Pancreas (tissue), 10 donors: ENCODE results near the gene ZBTB7B. TPM values are rescaled to one million over a fixed set of nuclear protein-coding genes. Genes with fewer than 3 reads are reported as not detected.

ENCODE experiments used
- ATAC-seq, 4 donors: fragments of 200-7000 bp; cut with Tn5 transposase; one replicate each; pipeline versions ENCODE4 v1.8.0 to v1.9.1; 2020; ENCODE audit warnings: mild to moderate bottlenecking in 4 of 4, moderate library complexity in 4 of 4
- DNase-seq, 6 donors: peaks; one replicate each; pipeline ENCODE4 v3.0.0-alpha.2; 2020
- FAIRE-seq: peaks from 2 replicates; lab custom pipeline; 2012; peaks lifted over from hg19 to GRCh38; lab: Jason Lieb, UNC
- H3K27ac ChIP-seq, 4 donors: fragments of 200-600 bp; sonication (generic); 1 replicate in 3 of 4; 2 replicates in 1 of 4; pipeline versions ENCODE4 v1.5.0 to v1.8.0; 2020
- H3K27me3 ChIP-seq, 4 donors: fragments of 200-600 bp; one replicate each; pipeline ENCODE4 v1.8.0; 2021
- H3K36me3 ChIP-seq, 3 donors: fragments of 200-600 bp; sonication (generic) in 1 of 3; one replicate each; pipeline versions ENCODE4 v1.5.0 to v1.8.0; 2020 to 2021
- H3K4me1 ChIP-seq, 3 donors: fragments of 200-600 bp; one replicate each; pipeline ENCODE4 v1.8.0; 2021
- H3K4me3 ChIP-seq, 4 donors: fragments of 200-600 bp; sonication (generic) in 2 of 4; one replicate each; pipeline versions ENCODE4 v1.5.0 to v1.8.0; 2020 to 2021
- H3K9me3 ChIP-seq, 4 donors: fragments of 200-600 bp; one replicate each; pipeline ENCODE4 v1.8.0; 2021
- CTCF ChIP-seq, 4 donors: fragments of 200-600 bp; sonication (generic) in 3 of 4; IDR thresholded peaks; one replicate each; pipeline versions ENCODE4 v1.5.0 to v1.8.0; 2021; ENCODE audit warnings: antibody characterized with exemption in 4 of 4
- WGBS, 2 donors: extraction: QIAGEN DNeasy Blood & Tissue Kit; methylation state at CpG; one replicate each; pipeline ENCODE4 v1.1.7; 2013; 5-methylcytosine and 5-hydroxymethylcytosine counted together
- intact Hi-C, 3 donors: fragments of 100-400 bp; cut with DNase I; formaldehyde crosslinking; loops; one replicate each; pipeline versions ENCODE4 v1.11.1 to v1.14.2; 2022
- polyA plus RNA-seq, 2 donors: library from polyadenylated mRNA; stranded (reverse); fragments of 200-250 nt; gene quantifications; one replicate each; pipeline ENCODE4 v1.2.3, GENCODE V29; 2013
- total RNA-seq, 6 donors: library from RNA; stranded (reverse); fragmentation: NEBNext Ultra II Directional in 4 of 6; extraction: Animal tissue kit (Norgen Biotek cat#: 25700) in 4 of 6; gene quantifications; one replicate each; pipeline versions ENCODE4 v1.2.1 to v1.2.4, GENCODE V29; 2021 to 2023
- donor health status: healthy with polysubstance abuse.
- donor health status: DM: no; HTN: no; CAD: no; lungs with moderate emphysema.
- donor health status: DM: no; HTN: no; CAD: no.
- donor health status: control.
- donor health status: control.
- donor health status: Bipolar disorder and iron deficiency.
- donor health status: DM: yes; HTN: yes; CAD: no.
- donor health status: DM: no; HTN: no; CAD: no.
- donor health status: DM: no; HTN: no; CAD: no.
- donor health status: DM: yes; HTN: yes; CAD: no.

ZBTB7B gene
- total and polyA plus RNA-seq, 8 donors = 19.8 to 38.4 (median 34.4) TPM

GRCh38 chr1:154990276-154990675 is 12.3 kb upstream of the ZBTB7B start:
- DNase-seq = peak in 1 of 6 donors; percentile 51
- Histone ChIP-seq H3K9me3 (no peaks in the 10 kb centered on the region), H3K4me3 (no peak overlapping the region), H3K4me1 (peaks cover 0 to 3% (median 0%) of the 10 kb centered on the region in 3 donors), H3K36me3 (no peaks in the 10 kb centered on the region), H3K27ac (no peak overlapping the region), H3K27me3 (no peaks in the 10 kb centered on the region)
- intact Hi-C loops = no loop called here
- FAIRE-seq = no peak
- no peak for ATAC-seq
- TF ChIP-seq CTCF (IDR thresholded peaks at IDR 0.05) = no peak
- WGBS, 2 donors = 92 to 95% methylated on average over 8 of the region's 8 CpGs

DNA sequence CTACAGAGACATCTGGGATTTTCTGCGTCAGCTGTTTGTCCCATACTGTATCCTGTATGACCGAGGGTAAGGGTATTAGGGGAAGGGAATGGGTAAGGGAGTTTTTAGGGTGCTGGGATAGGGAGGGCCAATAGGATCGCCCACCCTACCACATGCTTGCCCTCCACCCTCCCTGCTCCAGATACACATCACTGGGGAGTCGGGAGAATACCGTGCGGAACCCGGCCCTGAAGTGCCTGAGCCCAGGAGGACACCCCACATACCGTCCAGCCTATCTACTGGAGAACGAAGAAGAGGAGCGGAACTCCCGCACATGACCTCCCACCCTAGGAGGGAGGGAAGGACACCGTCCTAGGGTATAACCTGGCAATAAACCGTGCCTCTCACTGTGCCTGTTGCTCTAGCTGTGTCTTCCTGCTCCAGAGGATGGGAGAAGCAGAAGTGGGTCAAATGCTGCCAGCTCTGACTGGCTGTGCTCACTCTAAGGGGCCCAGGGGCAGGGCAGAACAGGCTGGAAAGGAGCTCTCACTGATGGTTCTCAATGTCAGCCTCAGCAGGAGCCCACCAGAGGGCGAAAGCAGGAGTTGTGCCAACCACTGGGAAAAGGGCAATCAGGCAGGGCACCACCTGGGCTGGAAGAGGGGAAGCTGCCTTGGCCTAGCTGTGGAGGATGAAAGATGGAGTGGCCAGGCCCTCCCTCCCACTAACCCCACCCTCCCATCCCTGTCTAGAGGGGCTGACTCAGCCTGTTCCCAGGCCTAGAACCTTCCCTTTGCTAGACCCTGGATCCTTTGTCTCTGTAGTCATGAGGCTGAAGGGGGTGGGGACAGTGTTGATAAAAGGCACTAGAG is 9.7 kb upstream of the ZBTB7B start:
- peaks cover 0 to 3% (median 0%) of the 10 kb centered on the region in 3 donors for H3K4me1 ChIP-seq
- H3K27me3 ChIP-seq = no peaks in the 10 kb centered on the region
- H3K9me3 ChIP-seq = no peaks in the 10 kb centered on the region
- no peak for ATAC-seq
- no peak overlapping the region for H3K27ac ChIP-seq
- peak in 1 of 6 donors; percentile 37 for DNase-seq
- no peaks in the 10 kb centered on the region for H3K36me3 ChIP-seq
- intact Hi-C loops = no loop called here
- H3K4me3 ChIP-seq = no peak overlapping the region
- no peak for TF ChIP-seq CTCF (IDR thresholded peaks at IDR 0.05)
- WGBS, 2 donors = 85 to 87% methylated on average over 14 of the region's 14 CpGs
- no peak for FAIRE-seq

DNA sequence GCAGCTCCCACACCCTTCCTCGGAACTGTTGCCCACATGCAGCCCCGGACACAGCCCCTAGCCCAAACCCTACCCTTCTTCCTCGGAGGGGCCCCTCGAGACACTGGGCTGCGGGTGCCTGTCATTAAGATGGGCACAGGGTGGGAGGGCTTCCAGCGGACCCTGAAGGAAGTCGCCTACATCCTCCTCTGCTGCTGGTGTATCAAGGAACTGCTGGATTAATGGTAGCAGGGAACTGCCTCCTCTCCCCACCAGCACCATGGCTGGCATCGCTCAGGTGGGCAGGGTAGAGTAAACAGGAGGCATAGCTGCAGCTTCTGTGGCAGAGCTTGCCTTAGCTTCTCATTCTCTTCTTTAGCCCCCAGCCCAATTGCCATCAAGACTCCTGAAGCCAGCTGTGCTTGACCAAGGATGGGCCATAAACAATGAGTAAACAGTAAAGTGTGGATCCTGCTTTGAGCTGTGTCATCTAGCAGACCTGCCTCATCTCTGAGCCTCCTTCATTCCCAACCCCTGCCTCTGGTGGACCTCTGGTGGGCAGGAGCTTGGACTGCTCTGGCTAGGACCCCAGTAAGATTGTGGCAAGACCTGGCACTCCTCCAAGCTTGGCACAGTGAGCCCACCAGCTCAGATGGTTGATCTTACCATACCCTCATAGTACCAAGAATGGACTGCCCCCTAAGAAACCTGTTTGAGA is 8.9 kb upstream of the ZBTB7B start, which contains the start of gene LENEP:
TSS of gene LENEP (plus strand) at position 15 of the 697 bp plus-strand sequence. CDS start at position 37, 22 bp downstream.
- no peaks in the 10 kb centered on the region for H3K9me3 ChIP-seq
- peak in 3 of 6 donors; percentile 19 to 46 (median 38) for DNase-seq
- WGBS, 2 donors = 71 to 83% methylated on average over 8 of the region's 8 CpGs
- H3K36me3 ChIP-seq = no peaks in the 10 kb centered on the region
- no peak for ATAC-seq
- H3K4me1 ChIP-seq = peaks cover 0 to 5% (median 0%) of the 10 kb centered on the region in 3 donors
- TF ChIP-seq CTCF (IDR thresholded peaks at IDR 0.05) = no peak
- intact Hi-C loops = no loop called here
- no peaks in the 10 kb centered on the region for H3K27me3 ChIP-seq
- FAIRE-seq = no peak
- no peak within 1 kb of the TSS for H3K4me3 ChIP-seq
- no peak within 1 kb of the TSS for H3K27ac ChIP-seq

DNA sequence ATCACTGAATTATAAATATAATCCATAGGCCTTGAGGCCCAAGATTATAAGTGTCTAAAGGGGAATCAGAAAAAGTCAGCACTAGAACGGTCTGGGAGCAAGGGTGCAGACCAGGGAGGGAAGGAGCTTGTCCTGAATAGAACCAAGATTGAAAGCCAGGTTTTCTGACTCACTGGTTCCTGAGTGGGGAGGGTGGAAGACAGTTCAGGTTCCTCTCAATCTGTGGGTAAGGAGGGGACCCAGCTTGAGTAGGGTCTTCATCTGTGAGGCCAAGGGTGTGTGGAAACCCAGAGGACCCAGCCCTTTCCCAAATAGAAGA is 8.4 kb upstream of the ZBTB7B start:
- intact Hi-C loops = no loop called here
- Histone ChIP-seq H3K9me3 (no peaks in the 10 kb centered on the region), H3K4me3 (no peak overlapping the region), H3K27me3 (no peaks in the 10 kb centered on the region), H3K27ac (no peak overlapping the region), H3K4me1 (peaks cover 0 to 10% (median 0%) of the 10 kb centered on the region in 3 donors), H3K36me3 (no peaks in the 10 kb centered on the region)
- FAIRE-seq = no peak
- DNase-seq = no peak
- no peak for ATAC-seq
- TF ChIP-seq CTCF (IDR thresholded peaks at IDR 0.05) = no peak
- WGBS, 2 donors = 41 to 47% methylated on average over 1 of the region's 1 CpG
